MM.1S (cell line): ENCODE measurements around the gene APLNR.

ENCODE experiments used
- DNase-seq: peaks from one replicate; pipeline ENCODE4 v3.0.0-alpha.2; 2015
- H2AFZ ChIP-seq: fragments of 300-600 bp; sonication (generic); 2 replicates; pipeline ENCODE4 v1.6.0; 2016; ENCODE audit warnings: antibody characterized with exemption, low read length
- H3F3A ChIP-seq: fragments of 300-600 bp; sonication (generic); 2 replicates; pipeline ENCODE4 v1.6.1; 2016; ENCODE audit warnings: mild to moderate bottlenecking, antibody characterized with exemption, low read length, moderate library complexity, mixed read lengths; ENCODE audit not compliant: insufficient read depth
- H3K27ac ChIP-seq: fragments of 300-600 bp; sonication (generic); 2 replicates; pipeline ENCODE4 v1.5.1; 2016; ENCODE audit warnings: mild to moderate bottlenecking, low read length
- H3K27me3 ChIP-seq: fragments of 300-600 bp; sonication (generic); replicated peaks from 2 replicates; pipeline ENCODE4 v1.6.0; 2016; ENCODE audit warnings: low read length; ENCODE audit not compliant: insufficient read depth
- H3K36me3 ChIP-seq: fragments of 300-600 bp; sonication (generic); replicated peaks from 2 replicates; pipeline ENCODE4 v1.6.1; 2016; ENCODE audit warnings: mild to moderate bottlenecking, low read length, mixed read lengths; ENCODE audit not compliant: insufficient read depth
- H3K4me1 ChIP-seq: fragments of 300-600 bp; sonication (generic); 2 replicates; pipeline ENCODE4 v1.6.1; 2016; ENCODE audit warnings: low read length, mixed read lengths
- H3K4me2 ChIP-seq: fragments of 300-600 bp; sonication (generic); 2 replicates; pipeline ENCODE4 v1.6.0; 2016; ENCODE audit warnings: low read depth, low read length
- H3K4me3 ChIP-seq: fragments of 300-600 bp; sonication (generic); 2 replicates; pipeline ENCODE4 v1.5.1; 2016; ENCODE audit warnings: low read length, mixed read lengths
- H3K79me2 ChIP-seq: fragments of 300-600 bp; sonication (generic); 2 replicates; pipeline ENCODE4 v1.6.1; 2016; ENCODE audit warnings: mixed run types, low read length, mixed read lengths
- H3K9ac ChIP-seq: fragments of 300-600 bp; sonication (generic); 2 replicates; pipeline ENCODE4 v1.6.1; 2016; ENCODE audit warnings: low read length, mixed read lengths
- H3K9me2 ChIP-seq: fragments of 300-600 bp; sonication (generic); replicated peaks from 2 replicates; pipeline ENCODE4 v1.6.1; 2016; ENCODE audit warnings: mild to moderate bottlenecking, low read length, mixed read lengths; ENCODE audit not compliant: insufficient read depth
- H3K9me3 ChIP-seq: fragments of 300-600 bp; sonication (generic); replicated peaks from 2 replicates; pipeline ENCODE4 v1.6.1; 2016; ENCODE audit warnings: mild to moderate bottlenecking, low read length, mixed read lengths; ENCODE audit not compliant: insufficient read depth
- H4K20me1 ChIP-seq: fragments of 300-600 bp; sonication (generic); 2 replicates; pipeline ENCODE4 v1.6.1; 2016; ENCODE audit warnings: mild to moderate bottlenecking, low read length, moderate library complexity, mixed read lengths; ENCODE audit not compliant: insufficient read depth
- EZH2 ChIP-seq: fragments of 300-600 bp; sonication (generic); optimal IDR thresholded peaks from 2 replicates; pipeline ENCODE3; 2017; ENCODE audit warnings: low read depth, mild to moderate bottlenecking, antibody characterized with exemption, low read length, mixed read lengths
- EZH2phosphoT487 ChIP-seq: fragments of 300-600 bp; sonication (generic); IDR thresholded peaks from 2 replicates; pipeline ENCODE4 v1.6.1; 2018; ENCODE audit warnings: antibody characterized with exemption, low read length
- TF ChIP-seq, protein P1 (sequence below): fragments of 300-600 bp; sonication (generic); IDR thresholded peaks from 2 replicates; pipeline ENCODE4 v1.5.1; 2016; ENCODE audit warnings: antibody characterized with exemption, low read length, mixed read lengths

Gene APLNR

DNA sequence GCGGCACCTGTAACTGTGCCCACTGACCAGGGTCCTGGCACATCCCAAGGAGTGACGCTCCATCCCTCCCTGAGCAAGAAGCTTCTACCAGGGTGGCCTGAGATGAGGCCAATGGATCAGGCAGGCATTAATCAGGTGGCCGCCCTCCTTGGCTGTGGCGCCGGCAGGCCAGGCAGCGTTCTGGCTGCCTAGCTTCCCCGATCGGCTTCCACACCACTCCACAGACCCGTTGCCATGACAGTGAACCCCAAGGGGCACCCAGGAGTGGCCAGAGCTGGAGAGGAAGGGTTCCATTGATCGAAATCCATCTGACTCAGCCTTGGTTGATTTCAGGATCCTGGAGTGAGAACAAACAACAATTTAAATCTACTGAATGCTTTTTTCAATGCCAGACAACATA is 34.8 kb downstream of the APLNR start:
- Histone ChIP-seq H4K20me1 (no peaks in the 10 kb centered on the region), H3K36me3 (no peaks in the 10 kb centered on the region), H3K9me3 (no peaks in the 10 kb centered on the region), H3F3A (no peaks in the 10 kb centered on the region), H3K9ac (no peak overlapping the region), H3K4me1 (no peaks in the 10 kb centered on the region), H3K4me2 (no peak overlapping the region), H3K27me3 (no peaks in the 10 kb centered on the region), H3K27ac (no peak overlapping the region), H3K79me2 (no peaks in the 10 kb centered on the region), H3K9me2 (no peaks in the 10 kb centered on the region), H3K4me3 (no peak overlapping the region), H2AFZ (no peak overlapping the region)
- DNase-seq, result no peak
- no peak for TF ChIP-seq EZH2phosphoT487
- TF ChIP-seq, protein P1, sequence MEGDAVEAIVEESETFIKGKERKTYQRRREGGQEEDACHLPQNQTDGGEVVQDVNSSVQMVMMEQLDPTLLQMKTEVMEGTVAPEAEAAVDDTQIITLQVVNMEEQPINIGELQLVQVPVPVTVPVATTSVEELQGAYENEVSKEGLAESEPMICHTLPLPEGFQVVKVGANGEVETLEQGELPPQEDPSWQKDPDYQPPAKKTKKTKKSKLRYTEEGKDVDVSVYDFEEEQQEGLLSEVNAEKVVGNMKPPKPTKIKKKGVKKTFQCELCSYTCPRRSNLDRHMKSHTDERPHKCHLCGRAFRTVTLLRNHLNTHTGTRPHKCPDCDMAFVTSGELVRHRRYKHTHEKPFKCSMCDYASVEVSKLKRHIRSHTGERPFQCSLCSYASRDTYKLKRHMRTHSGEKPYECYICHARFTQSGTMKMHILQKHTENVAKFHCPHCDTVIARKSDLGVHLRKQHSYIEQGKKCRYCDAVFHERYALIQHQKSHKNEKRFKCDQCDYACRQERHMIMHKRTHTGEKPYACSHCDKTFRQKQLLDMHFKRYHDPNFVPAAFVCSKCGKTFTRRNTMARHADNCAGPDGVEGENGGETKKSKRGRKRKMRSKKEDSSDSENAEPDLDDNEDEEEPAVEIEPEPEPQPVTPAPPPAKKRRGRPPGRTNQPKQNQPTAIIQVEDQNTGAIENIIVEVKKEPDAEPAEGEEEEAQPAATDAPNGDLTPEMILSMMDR, result no peak
- TF ChIP-seq EZH2, result no peak

DNA sequence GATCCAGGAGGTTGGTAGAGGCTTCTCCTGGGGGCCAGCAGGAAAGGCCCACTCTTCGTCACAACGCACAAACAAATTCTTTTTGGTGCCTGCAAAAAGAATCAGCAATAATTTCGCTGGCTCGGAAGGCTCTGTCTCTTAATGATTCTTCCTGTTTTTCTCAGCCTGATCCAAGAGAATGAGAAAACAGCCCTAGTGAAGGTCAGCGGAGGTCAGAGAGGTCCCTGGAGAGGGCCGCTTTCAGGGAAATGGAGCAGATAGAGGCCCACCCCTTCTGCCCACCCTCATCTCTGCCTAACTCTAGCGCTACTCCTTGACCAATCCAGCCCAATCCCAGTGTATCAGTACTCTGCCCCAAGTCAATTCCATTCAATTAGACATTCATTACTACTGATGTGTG is 36.1 kb downstream of the APLNR start:
- Histone ChIP-seq H3K4me2 (no peak overlapping the region), H3K36me3 (no peaks in the 10 kb centered on the region), H3K4me1 (no peaks in the 10 kb centered on the region), H3K27ac (no peak overlapping the region), H3K9me2 (no peaks in the 10 kb centered on the region), H3K79me2 (no peaks in the 10 kb centered on the region), H3K9me3 (no peaks in the 10 kb centered on the region), H3F3A (no peaks in the 10 kb centered on the region), H2AFZ (no peak overlapping the region), H4K20me1 (no peaks in the 10 kb centered on the region), H3K4me3 (no peak overlapping the region), H3K27me3 (no peaks in the 10 kb centered on the region), H3K9ac (no peak overlapping the region)
- TF ChIP-seq EZH2 (no peak), EZH2phosphoT487 (no peak)
- TF ChIP-seq, protein P1, result no peak
- no peak for DNase-seq

DNA sequence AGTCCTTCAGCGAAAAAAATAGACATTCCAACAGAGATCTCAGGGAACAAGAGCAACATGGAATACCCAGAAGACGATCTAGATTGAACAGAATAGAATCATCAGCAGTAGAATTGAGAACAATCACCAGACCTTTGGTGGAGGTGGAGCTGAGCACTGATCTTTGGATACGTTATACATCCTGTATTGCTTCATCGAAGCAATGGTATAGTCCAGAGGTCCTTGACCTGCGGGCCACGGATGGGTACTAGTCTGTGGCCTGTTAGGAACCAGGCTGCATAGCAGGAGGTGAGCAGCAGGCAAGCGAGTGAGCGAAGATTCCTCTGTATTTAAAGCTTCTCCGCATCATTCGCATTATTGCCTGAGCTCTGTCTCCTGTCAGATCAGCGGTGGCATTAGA is 37.7 kb downstream of the APLNR start:
- DNase-seq, result no peak
- no peaks in the 10 kb centered on the region for H3K27me3 ChIP-seq

More for the DNA sequence above, 37.7 kb downstream of the APLNR start:
- Histone ChIP-seq H3K9me3 (no peaks in the 10 kb centered on the region), H3K4me3 (no peak overlapping the region), H3K27ac (no peak overlapping the region), H3K4me1 (no peaks in the 10 kb centered on the region), H4K20me1 (no peaks in the 10 kb centered on the region), H3F3A (no peaks in the 10 kb centered on the region), H3K9me2 (no peaks in the 10 kb centered on the region), H2AFZ (no peak overlapping the region), H3K79me2 (no peaks in the 10 kb centered on the region), H3K4me2 (no peak overlapping the region), H3K36me3 (no peaks in the 10 kb centered on the region), H3K9ac (no peak overlapping the region)
- TF ChIP-seq, protein P1, result no peak
- TF ChIP-seq EZH2phosphoT487 (no peak), EZH2 (no peak)
